ENCODE measurements around the gene LRRC45.
A peak's percentile ranks its signal among the peaks of the same experiment; 100 is the strongest.

Gene LRRC45

DNA sequence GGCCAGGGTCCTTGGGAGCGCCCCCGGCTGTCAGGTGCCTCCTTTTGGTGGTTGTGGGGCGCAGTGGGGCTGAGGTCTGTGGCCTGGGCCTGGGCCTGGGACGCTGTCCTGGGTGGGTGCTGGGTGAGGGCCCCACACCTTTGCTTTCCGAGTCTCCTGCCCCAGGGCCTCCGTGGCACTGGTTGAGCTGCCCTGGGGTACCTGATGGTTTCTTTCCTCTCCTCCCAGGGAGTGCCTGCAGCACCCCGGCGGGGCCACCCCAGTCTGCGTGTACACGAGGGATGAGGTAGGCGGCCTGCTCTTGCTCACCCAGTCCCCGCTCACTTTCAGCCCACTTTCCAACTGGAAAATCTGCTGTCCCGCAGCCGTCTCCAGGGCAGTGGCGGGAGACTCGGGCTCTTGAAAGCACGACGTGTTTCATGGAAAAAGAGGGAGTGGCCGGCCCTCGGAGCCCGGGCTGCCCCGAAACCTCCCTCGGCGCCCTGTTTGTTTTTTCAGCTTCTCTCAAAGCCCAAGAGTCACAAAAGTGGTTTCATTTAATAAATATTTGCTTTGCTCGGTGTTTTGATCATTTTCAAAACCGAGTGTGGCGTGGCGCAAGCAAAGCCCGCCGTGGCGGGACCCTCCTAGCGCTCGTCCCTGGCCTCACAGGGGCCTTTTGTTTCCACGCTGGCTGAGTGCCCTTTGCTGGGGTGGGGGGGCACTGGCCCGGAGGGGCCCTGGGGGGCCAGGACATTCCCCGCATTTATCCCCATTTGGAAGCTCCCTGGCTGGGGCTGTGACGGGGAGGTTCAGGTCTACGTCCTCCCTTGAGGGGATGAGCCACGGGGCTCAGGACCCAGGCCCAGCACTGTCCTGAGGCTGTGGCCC, 28.3 kb upstream of the LRRC45 start:
- no peak for DNase-seq

DNA sequence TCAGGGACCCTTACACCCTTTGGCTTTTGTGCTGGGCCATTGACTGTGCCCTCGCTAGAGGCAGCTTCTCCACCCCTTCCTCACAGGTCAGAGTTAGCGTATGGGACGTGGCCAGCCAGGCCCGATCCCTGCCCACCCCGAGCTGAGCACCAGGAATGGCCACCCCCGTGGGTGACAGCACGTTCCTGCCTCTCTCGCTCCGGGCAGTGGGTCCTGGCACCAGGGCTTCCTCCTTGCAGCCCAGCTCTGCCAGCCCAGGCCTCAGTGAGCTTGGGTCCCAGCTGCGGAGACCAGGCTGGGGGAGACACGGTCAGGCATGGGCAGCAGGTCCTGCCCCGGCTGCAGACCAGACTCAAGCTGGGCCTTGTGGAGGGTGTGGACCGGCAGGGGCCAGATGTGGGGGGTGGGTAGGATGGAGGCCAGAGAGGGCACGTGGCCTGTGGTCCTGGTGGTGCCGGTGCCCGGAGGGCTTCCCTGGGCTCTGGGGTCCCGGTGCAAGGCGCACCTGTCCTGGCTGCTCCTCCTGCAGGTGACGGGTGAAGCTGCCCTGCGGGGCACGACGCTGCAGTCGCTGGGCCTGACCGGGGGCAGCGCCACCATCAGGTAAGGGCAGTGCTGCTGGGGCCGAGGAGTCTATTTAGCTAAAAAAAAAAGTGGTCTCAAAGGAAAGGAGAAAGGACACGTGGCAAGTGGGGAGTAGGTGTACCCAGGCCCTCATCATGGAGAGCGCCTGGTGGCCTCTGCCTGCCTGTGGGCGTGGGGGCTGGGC, 27.5 kb upstream of the LRRC45 start:
- DNase-seq, result no peak

DNA sequence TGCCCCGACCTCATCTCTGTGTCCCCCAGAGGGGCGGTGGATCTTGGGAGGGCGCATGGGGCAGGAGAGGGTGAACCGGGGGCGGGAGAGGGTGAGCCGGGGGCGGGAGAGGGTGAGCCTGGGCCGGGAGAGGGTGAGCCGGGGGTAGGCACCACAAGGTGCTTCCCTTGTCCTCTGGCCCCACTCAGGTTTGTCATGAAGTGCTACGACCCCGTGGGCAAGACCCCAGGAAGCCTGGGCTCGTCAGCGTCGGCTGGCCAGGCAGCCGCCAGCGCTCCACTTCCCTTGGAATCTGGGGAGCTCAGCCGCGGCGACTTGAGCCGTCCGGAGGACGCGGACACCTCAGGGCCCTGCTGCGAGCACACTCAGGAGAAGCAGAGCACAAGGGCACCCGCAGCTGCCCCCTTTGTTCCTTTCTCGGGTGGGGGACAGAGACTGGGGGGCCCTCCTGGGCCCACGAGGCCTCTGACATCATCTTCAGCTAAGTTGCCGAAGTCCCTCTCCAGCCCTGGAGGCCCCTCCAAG, 26.8 kb upstream of the LRRC45 start:
- DNase-seq, result no peak

DNA sequence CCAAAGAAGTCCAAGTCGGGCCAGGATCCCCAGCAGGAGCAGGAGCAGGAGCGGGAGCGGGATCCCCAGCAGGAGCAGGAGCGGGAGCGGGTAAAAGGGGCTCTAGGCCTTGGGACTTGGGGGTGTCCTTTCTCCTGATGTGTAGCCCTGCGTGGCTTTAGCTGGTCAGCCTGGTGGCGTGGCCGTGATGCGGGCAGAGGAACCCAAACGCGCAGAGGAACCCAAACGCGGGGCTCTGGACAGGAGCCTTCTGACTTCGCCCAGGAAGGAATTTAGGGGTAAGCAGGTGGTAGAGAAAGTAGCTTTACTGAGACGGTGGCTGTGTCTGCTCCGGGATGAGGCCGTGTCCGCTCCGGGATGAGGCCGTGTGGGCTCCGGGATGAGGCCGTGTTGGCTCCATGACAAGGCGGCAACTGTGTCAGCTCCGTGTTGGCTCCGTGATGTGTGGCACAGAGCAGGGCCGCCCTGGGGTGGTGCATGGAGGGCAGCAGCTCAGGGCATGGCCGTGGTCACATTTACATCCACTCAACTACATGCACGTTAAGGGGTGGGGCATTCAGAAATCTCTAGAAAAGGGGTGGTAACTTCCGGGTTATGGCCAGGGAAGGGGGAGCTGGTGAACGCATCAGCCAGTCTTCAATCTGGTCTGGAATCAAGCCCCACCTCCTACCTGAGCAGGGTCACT, 26.2 kb upstream of the LRRC45 start:
- DNase-seq, result no peak

DNA sequence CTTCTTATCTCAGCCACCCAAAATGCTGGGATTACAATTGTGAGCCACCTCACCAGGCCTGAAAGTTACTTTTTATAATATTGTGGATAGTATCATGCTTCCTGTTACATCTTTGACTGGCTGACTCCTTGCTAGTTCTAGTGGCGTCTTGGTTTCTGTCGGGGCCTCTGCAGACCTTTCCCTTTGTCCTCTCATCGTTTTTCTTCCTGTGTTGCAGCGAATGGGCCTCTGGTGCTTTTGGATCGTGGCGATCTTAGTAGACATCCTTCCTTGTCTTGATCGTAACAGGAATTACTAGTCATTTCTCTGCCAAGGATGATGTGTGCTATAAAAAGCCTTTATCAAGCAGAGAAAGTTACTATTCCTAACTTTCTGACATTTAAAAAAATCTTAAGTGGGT, 24.9 kb upstream of the LRRC45 start:
- DNase-seq, result no peak

DNA sequence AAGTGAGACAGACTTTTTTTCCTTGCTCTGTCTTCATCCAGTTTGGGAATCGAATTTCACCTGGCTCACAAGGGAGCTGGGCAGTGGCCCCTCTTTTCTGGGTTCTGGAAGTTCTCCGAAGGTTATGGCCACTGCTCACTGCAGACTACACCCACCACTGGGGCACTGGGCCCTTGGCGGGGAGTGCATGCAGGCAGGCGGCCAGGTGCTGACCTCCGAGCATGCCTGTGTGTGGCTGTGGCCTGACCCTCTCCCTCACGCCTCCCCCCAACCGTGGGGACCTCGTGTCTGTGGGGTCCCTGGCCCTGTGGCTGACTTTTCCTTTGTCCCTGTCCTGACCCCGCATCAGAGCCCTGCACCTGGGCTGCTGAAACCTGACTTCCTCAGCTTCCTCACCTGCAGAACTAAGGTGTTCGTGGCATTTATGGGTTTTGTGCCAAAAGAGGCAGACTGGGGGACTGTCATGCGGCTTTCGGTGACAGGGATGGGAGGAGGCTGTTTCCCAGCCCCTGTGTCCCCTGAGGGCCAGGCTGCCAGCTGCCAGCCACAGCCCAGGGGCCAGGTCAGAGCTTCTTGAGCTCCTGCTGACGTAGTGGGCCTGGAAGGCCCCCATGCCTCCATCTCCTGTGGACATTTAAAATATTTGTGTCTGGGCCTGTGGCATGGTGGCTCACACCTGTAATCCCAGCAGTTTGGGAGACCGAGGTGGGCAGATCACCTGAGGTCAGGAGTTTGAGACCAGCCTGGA, 24.2 kb upstream of the LRRC45 start:
- no peak for DNase-seq

DNA sequence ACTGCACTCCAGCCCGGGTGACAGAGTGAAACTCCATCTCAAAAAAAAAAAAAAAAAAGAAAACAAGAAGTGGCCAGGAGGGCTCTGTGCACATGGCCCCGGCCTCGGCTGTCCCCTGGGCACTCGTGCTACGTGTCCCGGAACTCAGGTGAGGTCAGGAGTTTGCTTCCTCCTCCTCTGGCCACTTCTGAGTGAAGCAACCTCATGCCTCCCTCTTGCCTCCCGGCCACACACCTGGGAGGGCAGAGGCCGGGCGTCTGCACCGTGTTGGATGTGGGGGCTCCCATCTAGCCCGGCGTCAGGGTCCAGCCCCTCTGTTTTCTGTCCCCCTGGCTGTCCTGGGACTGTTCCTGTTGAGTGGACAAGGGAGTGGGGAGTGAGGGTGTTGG, 23.5 kb upstream of the LRRC45 start:
- no peak for DNase-seq

DNA sequence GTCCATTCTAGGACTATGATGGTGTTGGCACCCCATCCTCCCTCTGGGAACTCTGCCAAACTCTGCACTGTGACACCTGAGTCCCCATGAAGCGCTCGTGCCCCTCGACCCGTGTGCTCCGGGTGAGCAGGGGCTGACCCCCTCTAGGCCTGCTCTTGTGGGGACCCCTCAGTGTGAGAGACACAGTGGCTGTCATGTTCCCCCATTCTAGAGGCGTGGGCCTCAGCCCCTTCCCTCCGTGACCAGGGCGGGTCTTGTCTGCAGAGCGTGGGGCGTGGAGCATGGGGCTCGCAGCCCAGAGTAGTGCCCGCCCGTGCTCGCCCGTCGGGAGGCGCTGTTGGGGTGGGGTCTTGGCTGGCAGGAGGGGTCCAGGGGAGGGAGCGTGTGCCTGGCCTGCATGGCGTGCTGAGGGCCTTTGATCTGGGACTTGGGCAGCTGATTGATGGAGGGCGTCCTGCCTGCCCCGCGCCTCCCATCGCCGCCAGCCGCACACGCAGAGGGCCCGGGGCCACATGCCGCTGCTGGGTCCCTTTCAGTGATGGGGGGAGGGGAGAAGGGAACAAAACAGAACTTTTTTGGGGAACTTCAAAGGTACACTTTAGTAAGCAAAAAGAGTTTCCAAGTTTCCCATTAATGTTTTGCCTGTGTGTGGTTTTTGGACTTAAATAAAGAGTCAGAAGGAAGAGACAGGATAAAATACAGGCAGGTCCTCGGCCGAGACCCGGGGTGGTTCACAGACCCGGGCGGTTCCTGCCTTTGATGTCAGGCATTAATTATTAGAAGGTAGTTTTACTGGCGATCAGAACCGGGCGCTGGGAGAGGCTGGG, 22.9 kb upstream of the LRRC45 start:
- DNase-seq, result no peak

DNA sequence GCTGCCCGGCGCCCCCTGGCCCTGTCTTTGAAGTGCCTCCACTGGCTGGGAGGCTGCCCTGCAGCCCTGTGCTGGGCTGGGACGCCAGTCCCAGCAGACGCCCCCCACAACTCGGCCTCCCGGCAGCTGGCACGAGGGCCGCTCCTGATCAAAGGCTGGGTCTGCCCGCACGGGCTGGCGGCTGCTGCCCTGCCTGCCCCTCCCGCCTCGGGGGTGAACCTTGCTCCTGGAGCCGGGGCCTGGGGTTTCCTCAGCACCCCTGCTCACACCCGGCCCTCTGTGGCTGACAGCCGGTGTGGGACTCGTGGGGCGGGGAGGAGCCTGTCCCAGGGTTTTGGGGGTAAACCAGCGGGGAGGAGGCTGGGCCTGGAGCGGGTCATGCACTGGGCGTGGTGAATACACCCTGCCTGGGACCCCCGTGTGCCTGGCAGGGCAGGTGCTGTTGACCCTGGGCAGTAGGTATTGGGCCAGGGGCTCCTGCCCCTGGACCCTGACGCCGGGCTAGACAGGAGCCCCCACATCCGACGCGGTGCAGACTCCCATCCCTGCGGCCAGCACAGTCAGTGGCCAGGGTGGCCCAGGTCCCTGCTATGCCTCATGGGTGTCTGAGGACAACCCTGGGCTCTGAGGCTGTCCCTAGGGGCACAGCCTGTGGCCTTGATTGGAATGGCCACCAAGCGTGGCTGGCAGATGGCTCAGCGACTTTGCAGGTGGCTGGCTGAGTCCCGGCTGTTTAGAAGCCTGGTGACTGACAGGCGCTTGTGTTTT, 22.1 kb upstream of the LRRC45 start:
- DNase-seq, result no peak

DNA sequence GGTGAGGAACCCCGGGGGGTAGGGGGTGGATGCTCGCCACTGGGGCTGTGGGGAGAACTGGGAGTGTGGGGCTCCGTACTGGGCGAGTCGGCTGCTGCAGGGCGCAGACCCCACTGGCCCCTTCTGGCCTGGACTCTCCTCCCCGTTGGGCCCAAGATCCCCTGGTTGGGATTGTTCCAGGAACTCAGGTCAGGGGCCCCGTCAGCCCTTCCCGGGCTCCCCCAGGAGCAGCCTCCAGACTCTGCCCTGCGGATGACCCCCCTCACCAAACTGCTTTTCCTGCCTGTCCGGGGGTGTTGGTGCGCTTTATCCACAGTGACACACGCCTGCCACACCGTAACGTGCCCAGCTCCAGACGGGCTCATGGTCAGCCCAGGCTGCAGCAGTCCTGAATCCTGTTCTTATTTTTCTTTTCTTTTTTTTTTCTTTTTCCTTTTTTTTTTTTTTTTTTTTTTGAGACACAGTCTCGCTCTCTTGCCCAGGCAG, 21.5 kb upstream of the LRRC45 start:
- no peak for DNase-seq

DNA sequence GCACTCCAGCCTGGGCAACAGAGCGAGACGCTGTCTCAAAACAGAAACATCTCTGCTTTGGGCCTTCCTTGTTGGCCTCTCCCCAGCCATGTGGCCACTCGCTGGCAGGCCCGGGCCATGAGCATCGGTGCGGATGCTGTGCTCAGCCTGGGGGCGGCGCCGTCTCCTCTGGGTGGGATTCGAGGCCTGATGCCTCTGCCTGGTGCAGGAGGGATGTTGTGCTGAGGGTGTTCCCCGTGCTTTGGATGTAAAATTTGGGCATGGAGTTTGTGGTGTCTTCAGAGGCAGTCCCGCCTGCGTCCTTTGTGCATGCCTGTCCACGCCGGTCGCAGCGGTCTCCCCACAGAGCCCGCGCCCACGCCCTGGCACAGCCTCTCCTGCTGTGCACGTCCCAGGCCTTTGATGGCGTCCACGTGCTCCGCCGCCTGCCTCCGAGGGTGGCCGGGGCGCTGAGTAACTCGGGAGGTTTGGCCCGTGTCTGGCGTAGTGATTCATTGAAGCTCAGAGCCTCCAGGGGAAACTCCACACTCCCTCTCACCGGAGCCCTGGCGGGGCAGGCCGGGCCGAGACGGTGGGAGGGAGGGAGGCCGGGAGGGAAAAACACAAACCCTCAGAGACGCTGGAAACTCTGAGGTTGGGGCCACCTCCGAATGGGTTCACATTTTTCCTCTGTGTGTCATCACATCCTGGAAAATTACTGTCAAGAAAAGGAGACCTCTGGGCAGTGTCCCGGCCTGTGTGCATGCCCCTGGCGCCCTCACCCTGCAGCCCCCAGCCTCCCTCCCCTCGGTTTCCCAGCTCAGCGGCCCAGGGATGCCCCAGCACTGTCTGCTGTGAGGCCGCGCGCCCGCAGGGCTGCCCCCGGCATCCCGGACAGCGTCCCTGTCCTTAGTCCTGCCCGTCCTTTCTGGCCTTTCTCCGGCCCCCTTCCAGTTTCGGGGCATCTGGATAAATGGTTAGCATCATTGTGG, 19.4 kb upstream of the LRRC45 start:
- peak; percentile 24 for DNase-seq

DNA sequence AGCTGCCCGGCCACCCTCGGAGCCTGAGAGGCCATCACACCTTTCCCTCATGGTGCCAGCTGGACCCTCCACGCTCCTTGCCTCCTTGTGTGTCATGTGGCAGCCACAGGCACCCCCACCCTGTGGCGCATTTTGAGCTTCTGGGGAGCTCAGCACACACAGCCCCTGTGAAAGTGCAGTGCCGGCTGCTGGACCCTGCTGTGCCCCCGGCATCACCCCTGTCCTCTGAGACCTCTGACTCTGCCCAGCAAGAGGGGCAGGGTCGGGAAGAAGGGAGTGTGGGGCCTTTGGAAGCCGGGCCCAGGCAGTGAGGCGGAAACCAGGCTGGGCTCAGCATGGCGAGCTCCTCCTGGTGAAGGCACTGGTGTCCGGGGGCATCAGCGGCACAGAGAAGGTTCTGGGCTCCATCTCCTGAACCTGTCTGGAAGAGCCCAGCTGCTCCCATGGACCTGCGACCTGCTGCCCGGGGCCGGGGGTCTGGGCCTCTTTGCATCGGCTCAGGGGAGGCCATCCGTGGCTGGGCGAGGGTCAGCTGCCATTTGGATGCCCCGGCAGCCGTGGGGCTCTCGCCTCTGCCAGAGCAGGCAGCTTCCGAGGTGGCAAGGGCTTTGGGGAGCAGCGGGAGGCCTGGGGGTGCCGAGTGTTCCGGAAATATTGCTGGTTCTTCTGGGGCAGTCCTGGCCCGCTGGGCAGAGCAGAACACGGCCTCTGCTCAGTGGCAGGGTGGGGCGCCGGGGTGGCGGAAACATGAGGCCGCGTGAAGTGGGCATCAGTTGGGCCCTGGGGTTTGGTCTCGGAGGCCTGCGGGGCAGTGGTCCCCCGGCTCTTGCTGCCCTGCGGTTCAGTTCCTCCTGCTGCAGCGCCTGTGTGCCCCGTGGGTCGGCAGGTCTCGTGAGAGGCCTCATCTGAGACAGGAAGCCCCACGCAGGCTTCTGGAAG, 18.3 kb upstream of the LRRC45 start:
- DNase-seq, result no peak

DNA sequence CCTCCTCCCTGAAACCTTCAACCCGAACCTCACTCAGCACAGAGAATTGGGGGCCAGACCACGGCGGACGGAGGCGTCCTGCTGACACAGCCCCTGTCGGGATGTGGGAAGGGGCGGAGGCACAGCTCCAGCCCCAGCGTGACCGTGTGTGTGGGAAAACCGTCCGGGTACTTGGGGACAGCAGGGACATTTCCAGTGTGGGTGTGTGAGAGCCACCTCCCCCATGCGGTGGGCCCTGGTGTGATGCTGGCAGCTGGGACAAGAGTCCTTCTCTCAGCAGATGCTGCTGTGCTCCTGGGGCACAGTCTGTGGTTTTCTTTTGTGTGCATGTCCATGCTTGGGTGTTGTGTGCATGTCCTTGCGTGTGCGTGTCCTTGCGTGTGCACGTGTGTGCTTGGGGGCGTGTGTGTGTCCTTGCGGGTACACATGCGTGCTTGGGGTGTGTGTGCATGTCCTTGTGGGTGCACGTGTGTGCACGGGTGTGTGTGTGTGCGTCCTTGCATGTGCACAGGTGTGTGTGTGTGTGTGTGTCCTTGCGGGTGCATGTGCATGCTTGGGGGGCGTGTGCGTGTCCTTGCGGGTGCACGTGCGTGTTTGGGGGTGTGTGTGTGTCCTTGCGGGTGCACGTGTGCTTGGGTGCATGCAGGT, 17.3 kb upstream of the LRRC45 start:
- no peak for DNase-seq

DNA sequence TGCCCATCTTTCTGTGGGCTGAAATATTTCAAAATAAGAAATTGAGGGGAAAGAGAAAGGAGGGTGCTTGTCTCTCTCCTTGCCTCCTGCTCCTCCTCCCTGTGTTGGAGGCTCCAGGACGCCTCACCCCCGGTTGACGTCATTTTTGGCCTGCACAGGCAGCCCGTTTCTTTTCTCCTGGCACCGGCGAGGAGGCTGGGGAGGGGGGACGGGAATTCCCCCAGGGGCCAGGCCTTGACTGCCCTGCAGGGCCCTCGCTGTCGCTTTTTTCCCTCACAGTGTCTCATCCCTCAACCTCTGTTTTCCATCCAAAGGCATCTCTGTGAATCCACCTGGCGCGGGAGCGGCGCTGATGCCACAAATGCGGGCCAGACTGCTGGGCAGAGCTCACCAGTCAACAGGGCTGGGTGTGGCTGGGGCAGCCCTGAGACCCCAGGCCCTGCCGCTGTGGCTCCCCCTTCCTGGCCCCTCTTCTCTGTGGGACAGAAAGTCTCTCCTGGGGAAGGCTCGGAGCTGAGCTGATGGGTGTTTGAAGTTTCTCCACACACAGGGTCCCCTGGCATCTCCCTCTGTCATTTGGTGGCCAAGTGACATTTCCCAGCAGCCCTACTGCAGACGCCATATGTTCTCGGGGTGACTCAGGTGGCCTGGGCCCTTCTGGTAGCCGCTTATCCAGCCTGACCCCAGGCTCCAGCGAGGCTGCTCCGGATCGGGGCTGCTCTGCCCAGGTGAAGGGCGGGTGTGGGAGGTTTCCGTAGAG, 16.5 kb upstream of the LRRC45 start:
- DNase-seq, result no peak

DNA sequence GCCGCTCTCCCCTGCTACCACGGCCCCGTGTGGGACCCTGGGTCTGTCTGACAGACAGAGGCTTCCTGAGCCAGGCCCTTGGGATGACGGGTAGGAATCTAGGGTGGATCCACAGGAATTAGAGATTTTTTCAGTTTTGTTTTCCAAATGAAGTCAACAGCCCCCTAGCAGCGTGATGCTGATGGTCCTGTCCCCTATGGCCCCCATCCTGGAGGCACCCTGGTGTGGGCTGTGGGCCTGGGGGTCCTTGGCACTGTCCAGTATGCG, 15.9 kb upstream of the LRRC45 start:
- DNase-seq, result no peak

DNA sequence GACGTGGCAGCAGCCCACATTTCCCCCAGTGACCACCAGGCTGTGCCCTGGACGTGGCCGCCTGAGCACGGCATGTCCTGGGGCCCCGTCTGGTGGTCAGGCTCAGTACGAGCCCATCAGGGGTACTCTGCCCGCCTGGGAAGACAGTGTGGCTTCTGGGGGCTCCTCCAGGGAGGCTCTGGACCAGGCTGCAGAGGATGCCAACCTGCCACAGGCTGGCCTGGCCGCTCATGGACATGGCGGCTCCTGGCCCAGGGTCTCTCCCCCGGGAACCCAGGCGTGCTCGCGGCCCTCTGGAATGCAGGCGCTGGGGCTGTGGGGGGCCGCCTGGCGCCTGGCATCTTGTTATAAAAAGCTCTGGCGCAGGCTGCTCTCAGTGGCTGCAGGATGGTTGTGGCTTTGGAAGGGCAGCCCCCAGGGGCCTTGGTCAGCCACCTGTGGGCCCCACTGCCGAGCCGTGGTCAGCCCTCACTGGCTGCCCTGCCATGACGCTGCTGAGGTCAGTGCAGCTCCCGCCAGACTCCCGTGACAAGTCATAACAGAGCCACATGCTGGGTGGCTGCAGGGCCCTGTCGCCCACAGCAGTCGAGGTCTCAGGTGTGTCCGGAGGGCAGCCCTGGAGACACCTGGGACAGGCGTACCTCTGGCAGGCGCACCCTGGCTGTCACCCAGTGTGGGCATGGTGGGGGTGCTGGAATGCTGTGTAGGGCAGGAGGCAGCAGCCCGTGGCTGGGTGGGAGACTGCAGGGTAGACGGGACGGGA, 15.4 kb upstream of the LRRC45 start:
- no peak for DNase-seq
